ENCODE measurements around the gene MATN1. TPM values are rescaled to one million over a fixed set of nuclear protein-coding genes. Genes with fewer than 3 reads are reported as not detected.

Gene MATN1
- total and polyA plus RNA-seq, 9 donors = 0.71 to 2.1 (median 0.88) TPM

- H3K27ac ChIP-seq (ENCODE audit: low read length) = peak overlapping the region; percentile 13
- H3K9me3 ChIP-seq (replicated peaks; ENCODE audit: control insufficient read depth, low read depth, low read length) = no peaks in the 10 kb centered on the region
- no peak overlapping the region for H3K4me3 ChIP-seq (ENCODE audit: low read length)
- no peaks in the 10 kb centered on the region for H3K27me3 ChIP-seq (ENCODE audit: control insufficient read depth, insufficient read depth, low read length)
- 72% methylated on average over 5 of the region's 7 CpGs for WGBS (ENCODE audit: insufficient coverage)
- no peak for DNase-seq
- peaks cover 18% of the 10 kb centered on the region for H3K4me1 ChIP-seq (ENCODE audit: control insufficient read depth, insufficient read depth, low read length)
- no peaks in the 10 kb centered on the region for H3K36me3 ChIP-seq (ENCODE audit: control insufficient read depth, insufficient read depth, low read length)
These were observed 20.8 kb upstream of the MATN1 start for GRCh38 chr1:30744060-30744756.

GRCh38 chr1:30743584-30744059 lies 20.2 kb upstream of the MATN1 start:
- no peaks in the 10 kb centered on the region for H3K27me3 ChIP-seq (ENCODE audit: control insufficient read depth, insufficient read depth, low read length)
- peaks cover 12% of the 10 kb centered on the region for H3K4me1 ChIP-seq (ENCODE audit: control insufficient read depth, insufficient read depth, low read length)
- peak; percentile 53 for DNase-seq
- no peak overlapping the region for H3K27ac ChIP-seq (ENCODE audit: low read length)
- H3K36me3 ChIP-seq (ENCODE audit: control insufficient read depth, insufficient read depth, low read length) = no peaks in the 10 kb centered on the region
- H3K4me3 ChIP-seq (ENCODE audit: low read length) = no peak overlapping the region
- no peaks in the 10 kb centered on the region for H3K9me3 ChIP-seq (replicated peaks; ENCODE audit: control insufficient read depth, low read depth, low read length)
- WGBS (ENCODE audit: insufficient coverage) = 100% methylated on average over 1 of the region's 4 CpGs

DNA sequence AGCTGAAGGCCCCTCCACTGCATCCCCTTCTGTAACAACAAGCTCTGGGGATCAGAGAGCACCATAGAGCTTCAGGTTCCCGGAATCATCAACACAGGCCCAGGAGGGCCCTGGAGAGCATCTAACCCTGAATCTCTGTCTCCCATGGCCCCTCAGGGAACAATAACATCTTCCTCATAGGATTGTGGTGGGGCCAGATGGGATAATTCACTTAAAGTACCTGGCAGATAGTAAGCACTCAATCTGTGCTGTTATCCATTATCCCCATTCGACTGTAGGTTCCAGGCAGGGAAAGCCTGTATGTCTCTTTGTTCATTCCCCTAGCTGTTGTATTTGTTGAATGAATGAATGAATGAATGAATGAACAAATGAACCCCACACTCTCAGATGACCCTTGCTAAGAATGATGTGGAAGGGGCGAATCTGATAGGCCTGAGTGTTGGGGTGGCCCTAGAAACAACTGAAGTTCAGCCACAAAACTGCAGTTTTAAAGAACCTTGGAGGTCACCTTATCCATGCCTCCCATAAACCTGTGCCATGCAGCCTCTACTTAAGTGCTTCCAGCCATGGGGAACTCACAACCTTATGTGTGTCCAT lies 19.7 kb upstream of the MATN1 start:
- WGBS (ENCODE audit: insufficient coverage) = no CpG with 5 or more reads among the region's 3 CpGs
- Histone ChIP-seq H3K4me1 (ENCODE audit: control insufficient read depth, insufficient read depth, low read length) (peaks cover 6% of the 10 kb centered on the region), H3K27ac (ENCODE audit: low read length) (no peak overlapping the region)

GRCh38 chr1:30742300-30742962 lies 19.0 kb upstream of the MATN1 start:
- Histone ChIP-seq H3K4me3 (ENCODE audit: low read length) (no peak overlapping the region), H3K27ac (ENCODE audit: low read length) (no peak overlapping the region), H3K36me3 (ENCODE audit: control insufficient read depth, insufficient read depth, low read length) (peaks cover 4% of the 10 kb centered on the region), H3K27me3 (ENCODE audit: control insufficient read depth, insufficient read depth, low read length) (no peaks in the 10 kb centered on the region), H3K4me1 (ENCODE audit: control insufficient read depth, insufficient read depth, low read length) (peaks cover 5% of the 10 kb centered on the region), H3K9me3 (replicated peaks; ENCODE audit: control insufficient read depth, low read depth, low read length) (no peaks in the 10 kb centered on the region)
- no peak for DNase-seq
- WGBS (ENCODE audit: insufficient coverage) = 83% methylated on average over 9 of the region's 11 CpGs

More for the DNA sequence above, 19.7 kb upstream of the MATN1 start:
- H3K36me3 ChIP-seq (ENCODE audit: control insufficient read depth, insufficient read depth, low read length) = peaks cover 1% of the 10 kb centered on the region
- no peak for DNase-seq
- H3K9me3 ChIP-seq (replicated peaks; ENCODE audit: control insufficient read depth, low read depth, low read length) = no peaks in the 10 kb centered on the region
- no peak overlapping the region for H3K4me3 ChIP-seq (ENCODE audit: low read length)
- no peaks in the 10 kb centered on the region for H3K27me3 ChIP-seq (ENCODE audit: control insufficient read depth, insufficient read depth, low read length)

DNA sequence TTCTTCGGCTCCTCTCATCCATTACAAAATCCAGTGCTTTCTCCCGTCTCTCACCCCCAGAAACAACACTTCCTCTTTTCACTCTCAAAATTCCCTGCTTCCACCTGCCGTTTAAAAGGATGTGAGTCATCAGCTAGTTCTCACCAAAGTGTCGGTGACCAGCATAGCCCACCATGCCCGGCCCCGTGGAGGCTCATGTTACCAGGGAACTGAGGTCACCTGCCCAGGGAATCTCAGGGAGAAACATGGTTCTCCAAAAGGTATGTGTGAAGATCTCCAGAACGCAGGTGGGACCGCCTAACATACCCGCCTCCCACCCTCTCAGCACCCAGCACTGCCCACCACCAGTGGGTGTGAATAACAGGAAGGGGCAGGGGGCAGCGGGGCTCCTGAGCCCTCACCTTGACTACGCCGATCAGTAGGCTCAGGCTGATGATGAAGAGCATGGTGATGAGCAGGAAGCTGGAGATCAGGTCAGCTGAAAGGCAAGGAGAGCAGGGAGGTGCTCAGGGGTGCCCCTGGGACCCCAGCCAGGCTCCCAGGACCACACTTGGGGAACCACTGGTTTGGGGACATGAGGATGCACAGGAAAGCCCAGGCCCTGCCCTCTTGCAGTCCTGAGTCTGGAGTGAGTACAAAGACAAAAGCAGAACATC lies 18.0 kb upstream of the MATN1 start:
- WGBS (ENCODE audit: insufficient coverage) = 50% methylated on average over 9 of the region's 12 CpGs

DNA sequence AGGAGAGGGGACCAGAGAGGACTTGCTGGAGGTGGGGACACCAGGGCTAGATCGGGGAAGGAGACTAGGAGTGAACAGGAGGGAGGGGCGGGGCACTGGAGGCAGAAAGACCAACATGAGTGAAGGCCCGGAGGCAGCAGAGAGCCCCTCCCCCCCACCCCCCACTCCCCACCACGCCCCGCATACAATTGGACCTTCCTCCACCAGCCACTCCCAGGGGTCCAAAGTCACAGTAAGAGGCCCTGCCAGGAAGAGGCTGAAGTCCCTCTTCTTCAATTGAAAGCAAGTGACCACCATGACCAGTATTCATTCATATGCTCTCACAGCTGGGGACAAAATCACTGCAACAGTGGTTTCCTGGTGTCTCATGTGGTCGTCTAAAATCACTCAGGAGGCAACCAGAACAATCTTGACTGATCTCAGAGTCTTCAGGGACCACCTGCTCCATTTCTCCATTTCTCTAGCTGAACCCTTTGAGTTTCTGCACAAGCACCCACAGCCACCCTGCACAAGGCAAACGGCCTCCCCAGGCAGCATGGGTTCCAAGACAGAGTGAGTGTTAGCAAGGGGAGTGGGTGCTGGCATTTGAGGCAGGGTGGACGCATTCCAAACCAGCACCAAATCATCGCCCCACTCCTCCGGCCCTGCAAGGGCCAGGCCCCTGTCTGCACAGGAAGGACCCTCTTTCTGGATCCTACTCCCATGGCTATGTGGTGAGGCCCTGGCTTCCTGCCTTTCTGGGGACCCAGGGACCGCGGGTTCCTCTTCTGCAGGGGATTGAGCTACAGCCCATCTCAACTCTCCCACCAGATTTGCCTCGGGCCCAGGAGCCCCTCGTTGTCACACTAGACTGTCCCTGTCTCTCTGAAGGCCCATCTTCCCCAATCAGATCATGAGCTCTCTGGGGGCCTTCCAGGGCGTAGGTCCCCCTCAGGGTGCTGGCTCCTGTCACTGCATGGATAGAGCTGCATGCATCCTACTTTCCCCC lies 17.2 kb upstream of the MATN1 start:
- Histone ChIP-seq H3K4me3 (ENCODE audit: low read length) (no peak overlapping the region), H3K27me3 (ENCODE audit: control insufficient read depth, insufficient read depth, low read length) (no peaks in the 10 kb centered on the region), H3K9me3 (replicated peaks; ENCODE audit: control insufficient read depth, low read depth, low read length) (no peaks in the 10 kb centered on the region), H3K4me1 (ENCODE audit: control insufficient read depth, insufficient read depth, low read length) (peaks cover 4% of the 10 kb centered on the region), H3K36me3 (ENCODE audit: control insufficient read depth, insufficient read depth, low read length) (peaks cover 4% of the 10 kb centered on the region), H3K27ac (ENCODE audit: low read length) (no peak overlapping the region)
- WGBS (ENCODE audit: insufficient coverage) = 67% methylated on average over 8 of the region's 15 CpGs
- no peak for DNase-seq

More for the DNA sequence above, 18.0 kb upstream of the MATN1 start:
- no peaks in the 10 kb centered on the region for H3K27me3 ChIP-seq (ENCODE audit: control insufficient read depth, insufficient read depth, low read length)
- no peak overlapping the region for H3K27ac ChIP-seq (ENCODE audit: low read length)
- no peak overlapping the region for H3K4me3 ChIP-seq (ENCODE audit: low read length)
- peaks cover 6% of the 10 kb centered on the region for H3K4me1 ChIP-seq (ENCODE audit: control insufficient read depth, insufficient read depth, low read length)
- peaks cover 4% of the 10 kb centered on the region for H3K36me3 ChIP-seq (ENCODE audit: control insufficient read depth, insufficient read depth, low read length)
- no peaks in the 10 kb centered on the region for H3K9me3 ChIP-seq (replicated peaks; ENCODE audit: control insufficient read depth, low read depth, low read length)
- no peak for DNase-seq

DNA sequence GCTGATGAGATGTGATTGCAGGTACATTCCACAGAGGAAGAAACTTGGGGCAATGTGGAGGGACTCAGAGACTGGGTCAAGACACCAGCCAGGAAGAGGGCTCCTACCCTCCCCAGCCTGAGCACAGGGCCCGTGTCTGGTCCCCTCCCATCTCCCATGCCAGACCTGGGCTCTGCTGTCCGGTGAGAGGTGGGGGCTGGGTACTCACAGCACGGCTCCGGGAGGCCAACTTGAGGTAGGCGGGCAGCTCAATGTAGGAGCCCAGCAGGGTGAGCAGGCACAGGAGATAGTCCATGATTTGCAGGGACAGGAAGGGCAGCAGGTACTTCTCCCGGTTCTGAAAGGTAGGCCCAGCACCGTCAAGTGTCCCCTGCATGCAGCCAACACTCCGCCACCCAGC lies 16.2 kb upstream of the MATN1 start:
- Histone ChIP-seq H3K27ac (ENCODE audit: low read length) (no peak overlapping the region), H3K4me1 (ENCODE audit: control insufficient read depth, insufficient read depth, low read length) (peaks cover 4% of the 10 kb centered on the region), H3K4me3 (ENCODE audit: low read length) (no peak overlapping the region), H3K27me3 (ENCODE audit: control insufficient read depth, insufficient read depth, low read length) (no peaks in the 10 kb centered on the region), H3K9me3 (replicated peaks; ENCODE audit: control insufficient read depth, low read depth, low read length) (no peaks in the 10 kb centered on the region), H3K36me3 (ENCODE audit: control insufficient read depth, insufficient read depth, low read length) (peaks cover 4% of the 10 kb centered on the region)
- no peak for DNase-seq
- WGBS (ENCODE audit: insufficient coverage) = 75% methylated on average over 5 of the region's 8 CpGs

DNA sequence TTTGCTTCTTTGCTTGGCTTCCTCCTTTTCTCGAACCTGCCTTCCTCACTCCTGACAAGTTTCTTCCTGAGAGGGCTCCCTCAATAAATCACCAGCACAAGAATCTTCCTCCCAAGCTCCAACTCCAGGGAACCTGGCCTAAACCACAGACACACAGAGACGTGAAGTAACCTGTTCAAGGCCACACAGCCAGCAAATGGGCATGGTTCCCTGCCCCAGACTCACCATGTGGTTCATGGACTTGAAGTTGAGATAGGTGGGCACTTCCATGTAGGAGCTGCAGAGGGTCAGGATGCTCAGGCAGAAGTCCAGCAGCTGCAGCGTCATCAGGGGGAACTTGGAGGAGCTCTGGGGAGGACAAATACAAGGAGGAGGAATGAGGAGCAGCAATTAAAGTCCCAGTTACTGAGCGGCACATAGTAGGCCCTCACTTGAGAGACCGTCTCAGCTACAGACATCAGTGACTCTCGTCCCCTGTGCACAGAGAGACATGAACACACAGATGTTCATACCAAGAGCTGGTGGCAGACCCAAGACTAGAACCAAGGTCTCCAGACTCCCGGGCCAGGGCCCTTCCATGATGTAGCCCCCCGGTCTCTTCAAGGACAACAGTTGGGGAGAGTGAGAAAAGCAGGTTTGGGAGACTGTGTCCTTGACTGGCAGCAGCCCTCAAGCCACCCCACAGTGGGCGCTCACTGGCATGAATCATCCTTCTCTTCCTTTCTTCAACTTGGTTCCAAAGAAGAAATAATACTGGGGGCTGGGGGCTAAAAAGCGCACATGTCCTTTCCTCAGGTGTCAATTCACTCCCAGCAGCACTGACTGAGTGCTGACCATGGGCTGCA lies 15.6 kb upstream of the MATN1 start:
- no peak overlapping the region for H3K4me3 ChIP-seq (ENCODE audit: low read length)
- 88% methylated on average over 4 of the region's 10 CpGs for WGBS (ENCODE audit: insufficient coverage)
- DNase-seq = no peak
- H3K27me3 ChIP-seq (ENCODE audit: control insufficient read depth, insufficient read depth, low read length) = no peaks in the 10 kb centered on the region
- peaks cover 4% of the 10 kb centered on the region for H3K36me3 ChIP-seq (ENCODE audit: control insufficient read depth, insufficient read depth, low read length)
- no peak overlapping the region for H3K27ac ChIP-seq (ENCODE audit: low read length)
- peaks cover 4% of the 10 kb centered on the region for H3K4me1 ChIP-seq (ENCODE audit: control insufficient read depth, insufficient read depth, low read length)
- H3K9me3 ChIP-seq (replicated peaks; ENCODE audit: control insufficient read depth, low read depth, low read length) = no peaks in the 10 kb centered on the region

Measured in muscle of leg (tissue), 11 donors.